K562 (cell line): ENCODE data around the gene PRDM1. TPM values are rescaled to one million over a fixed set of nuclear protein-coding genes. Genes with fewer than 3 reads are reported as not detected.

Experiments used
- ATAC-seq: fragments of 200-7000 bp; cut with Tn5 transposase; 3 replicates; pipeline ENCODE4 v1.9.1; 2020; ENCODE audit warnings: moderate library complexity
- BruUV-seq: library from RNA; stranded (reverse); fragments of 400-500 nt; replicated peaks from 2 replicates; lab custom pipeline; 2021; lab: Mats Ljungman, UMichigan
- CTCF ChIA-PET: fragments of 300-600 bp; formaldehyde crosslinking; extraction: SDS; loops from one replicate; lab custom pipeline; 2021; ENCODE audit warnings: low intra/inter-chr PET ratio; lab: Yijun Ruan, JAX
- POLR2A ChIA-PET: fragments of 300-600, 350-650 bp; sonication (Branson Sonifier 250); formaldehyde crosslinking; extraction: SDS; loops from one replicate; lab custom pipeline; 2021; ENCODE audit warnings: antibody characterized with exemption, inconsistent platforms; lab: Yijun Ruan, JAX
- DNase-seq, 4 experiments: peaks; one replicate each; pipeline versions ENCODE4 v3.0.0 to v3.0.0-alpha.2; 2011 to 2018; ENCODE audit warnings: low spot score in 3 of 4, mixed read lengths in 3 of 4; ENCODE audit errors: extremely low read depth in 1 of 4
- FAIRE-seq: peaks from 2 replicates; lab custom pipeline; 2011; peaks lifted over from hg19 to GRCh38; lab: Jason Lieb, UNC
- H2AFZ ChIP-seq: 2 replicates; pipeline ENCODE4 v1.6.0; 2011; ENCODE audit warnings: low read depth, low read length, control low read depth, inconsistent platforms
- H3K27ac ChIP-seq: fragments of 200-600 bp; 3 replicates; pipeline ENCODE4 v1.8.0; 2011; ENCODE audit warnings: low read depth, mild to moderate bottlenecking, control low read depth, inconsistent platforms, low read length, moderate library complexity, mixed read lengths; ENCODE audit errors: extremely low read depth
- H3K27me3 ChIP-seq, 2 experiments: fragments of 300-600 bp in 1 of 2; 2 replicates in 1 of 2; 3 replicates in 1 of 2; pipeline versions ENCODE4 v1.6.0 to v1.8.0; 2011; ENCODE audit warnings: inconsistent platforms in 2 of 2, low read length in 2 of 2, mild to moderate bottlenecking in 1 of 2, mixed read lengths in 1 of 2, moderate library complexity in 1 of 2; ENCODE audit not compliant: control insufficient read depth in 2 of 2, insufficient read depth in 2 of 2
- H3K36me3 ChIP-seq: fragments of 300-600 bp; 3 replicates; pipeline ENCODE4 v1.8.0; 2011; ENCODE audit warnings: mild to moderate bottlenecking, low read length, inconsistent platforms; ENCODE audit not compliant: control insufficient read depth, insufficient read depth
- H3K4me1 ChIP-seq, 2 experiments: fragments of 200-600 bp in 1 of 2; replicated peaks in 1 of 2; 2 replicates in 1 of 2; 3 replicates in 1 of 2; pipeline versions ENCODE4 v1.5.1 to v1.8.0; 2011; ENCODE audit warnings: inconsistent platforms in 2 of 2, low read length in 2 of 2, mild to moderate bottlenecking in 1 of 2, mixed read lengths in 1 of 2, moderate library complexity in 1 of 2; ENCODE audit not compliant: control insufficient read depth in 2 of 2, insufficient read depth in 2 of 2
- H3K4me2 ChIP-seq: 2 replicates; pipeline ENCODE4 v1.6.1; 2011; ENCODE audit warnings: low read length, control low read depth, inconsistent platforms, mixed read lengths; ENCODE audit not compliant: insufficient read depth
- H3K4me3 ChIP-seq: fragments of 200-600 bp; sonication (generic), shearing (Covaris generic); 2 replicates; pipeline ENCODE4 v1.5.1; 2016; ENCODE audit warnings: control low read depth, inconsistent platforms
- H3K79me2 ChIP-seq: fragments of 200-600 bp; 3 replicates; pipeline ENCODE4 v1.8.0; 2011; ENCODE audit warnings: low read length, inconsistent platforms; ENCODE audit not compliant: control insufficient read depth, insufficient read depth
- H3K9ac ChIP-seq, 2 experiments: 2 replicates each; pipeline versions ENCODE4 v1.6.0 to v1.6.1; 2011; ENCODE audit warnings: low read depth in 2 of 2, low read length in 2 of 2, control low read depth in 1 of 2, inconsistent platforms in 1 of 2, mild to moderate bottlenecking in 1 of 2, mixed read lengths in 1 of 2; ENCODE audit not compliant: insufficient read depth in 1 of 2
- H3K9me1 ChIP-seq: one replicate; pipeline ENCODE4 v1.6.0; 2011; ENCODE audit warnings: inconsistent platforms, mild to moderate bottlenecking, low read length, moderate library complexity; ENCODE audit not compliant: control insufficient read depth, insufficient read depth
- H3K9me3 ChIP-seq: replicated peaks from 2 replicates; pipeline ENCODE4 v1.5.1; 2011; ENCODE audit warnings: low read depth, low read length, inconsistent platforms; ENCODE audit not compliant: control insufficient read depth, insufficient read depth
- H4K20me1 ChIP-seq: replicated peaks from 2 replicates; pipeline ENCODE4 v1.6.1; 2011; ENCODE audit warnings: low read length, inconsistent platforms, mixed read lengths; ENCODE audit not compliant: control insufficient read depth, insufficient read depth
- DDX20 ChIP-seq: fragments of 450-650 bp; IDR thresholded peaks from 2 replicates; pipeline ENCODE4 v1.6.1; 2016; ENCODE audit warnings: missing genetic modification characterization, low read depth, mild to moderate bottlenecking, missing compliant biosample characterization, moderate library complexity
- FOXK2 ChIP-seq, 2 experiments: fragments of 450-650 bp; IDR thresholded peaks in 1 of 2; conservative IDR thresholded peaks in 1 of 2; 2 replicates each; pipeline ENCODE4 v1.6.1; 2016; ENCODE audit warnings: low read depth in 2 of 2, mild to moderate bottlenecking in 1 of 2
- MAFG ChIP-seq: fragments of 450-650 bp; conservative IDR thresholded peaks from 2 replicates; pipeline ENCODE4 v1.6.1; 2016; ENCODE audit warnings: missing genetic modification characterization, missing compliant biosample characterization
- RHOXF2B ChIP-seq: fragments of 250-450 bp; sonication (Bioruptor Pico); conservative IDR thresholded peaks from 2 replicates; pipeline ENCODE4 v1.5.1; 2021
- ZNF124 ChIP-seq: sonication (generic); formaldehyde crosslinking; IDR thresholded peaks from 2 replicates; pipeline ENCODE4 v1.8.1; 2022; ENCODE audit warnings: missing genetic modification reagents
- ZNF717 ChIP-seq: fragments of 250-450 bp; sonication (Bioruptor Pico); IDR thresholded peaks from 2 replicates; pipeline ENCODE4 v1.5.0; 2021
- WGBS: fragments of 100-300 bp; shearing (Covaris generic); methylation state at CpG from one replicate; pipeline ENCODE4 v1.1.6; 2016; ENCODE audit warnings: low coverage, mixed read lengths; ENCODE audit not compliant: insufficient coverage; ENCODE audit errors: missing lambda C conversion rate; 5-methylcytosine and 5-hydroxymethylcytosine counted together
- in situ Hi-C: fragments of 300-500 bp; cut with MboI; formaldehyde crosslinking; loops from 4 replicates; pipeline ENCODE4 v1.15.0; 2018; ENCODE audit warnings: inconsistent platforms, mixed read lengths
- intact Hi-C: fragments of 100-400 bp; cut with micrococcal nuclease; formaldehyde crosslinking; loops from 2 replicates; pipeline ENCODE4 v1.14.2; 2022
- polyA plus RNA-seq, 8 experiments: library from polyadenylated mRNA; depleted of rRNA in 4 of 8; stranded (reverse) in 5 of 8; unstranded in 3 of 8; fragments of >200 nt; fragmentation: Nextera tagmentation in 2 of 8; fragmentation: Illumina TruSeq in 1 of 8; extraction: Ambion mirVana in 2 of 8; extraction: Trizol in 1 of 8; gene quantifications; 2 replicates each; pipeline versions ENCODE4 v1.2.1 to v1.2.3, GENCODE V29; 2011 to 2014; ENCODE audit warnings: inconsistent platforms in 1 of 8, missing spikeins in 1 of 8
- total RNA-seq, 7 experiments: library from RNA; depleted of rRNA in 6 of 7; stranded (reverse); fragments of >200 nt in 6 of 7; fragmentation: Illumina TruSeq in 2 of 7; extraction: Trizol in 2 of 7; gene quantifications; 2 replicates each; pipeline versions ENCODE4 v1.2.1 to v1.2.3, GENCODE V29; 2011 to 2021; ENCODE audit warnings: low replicate concordance in 1 of 7
- TF ChIP-seq, protein P1 (sequence below): sonication (generic); formaldehyde crosslinking; IDR thresholded peaks from 2 replicates; pipeline ENCODE4 v1.8.0; 2023; ENCODE audit warnings: missing genetic modification reagents, mild to moderate bottlenecking, borderline replicate concordance

The PRDM1 gene
- total and polyA plus RNA-seq, 9 of the 15 experiments (the other 6 are each of a cell fraction or from before 2014, with no cell fraction given) = 0.09 to 0.89 (median 0.27) TPM

DNA sequence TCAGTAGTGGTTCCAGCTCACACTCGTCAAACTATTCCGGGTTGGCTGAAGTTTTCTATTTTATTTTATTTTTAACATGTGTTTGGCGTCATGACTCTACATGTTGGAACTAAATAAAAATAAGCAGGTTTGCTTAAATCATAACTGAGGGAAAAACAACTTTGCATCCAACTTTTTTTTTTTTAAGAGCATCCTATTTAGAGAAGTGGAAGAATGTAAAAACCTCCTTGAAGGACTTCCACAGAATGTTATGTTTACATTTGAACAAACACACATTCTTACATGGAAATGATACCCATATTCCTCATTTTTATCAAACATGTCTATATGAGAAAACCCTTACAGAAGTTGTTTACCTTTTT, 659 bp downstream of the PRDM1 start:
- no peak for FAIRE-seq
- Histone ChIP-seq H4K20me1 (no peaks in the 10 kb centered on the region), H3K27me3 (no peaks in the 10 kb centered on the region), H3K79me2 (no peaks in the 10 kb centered on the region)
- POLR2A ChIA-PET = interaction anchor here (0.5 to 2.2 kb wide), 6 partner anchors 8 to 329 kb away, joined by 3 to 10 read pairs (median 3); no protein-coding TSS in a partner anchor
- TF ChIP-seq MAFG (tag) (0 out of 2 replicates have a peak, but pooled peaks have one; percentile 15), ZNF717 (CRISPR knock-in tag) (no peak)
- TF ChIP-seq, all 486 proteins: peak for 1
- Histone ChIP-seq H3K27ac (no peak overlapping the region), H3K9me3 (no peaks in the 10 kb centered on the region), H2AFZ (no peak overlapping the region), H3K9me1 (no peaks in the 10 kb centered on the region), H3K4me2 (peak overlapping the region; percentile 79; the same call in 1 of the 2 replicates), H3K36me3 (no peaks in the 10 kb centered on the region), H3K4me1 (peaks cover 7 to 13% of the 10 kb centered on the region in 2 experiments; a peak in 4 of 5 replicates), H3K4me3 (no peak overlapping the region), H3K9ac (no peak overlapping the region)
- intact Hi-C loops = loop anchor here (5.0 kb wide), 1 partner anchor 654 kb away; no protein-coding TSS in a partner anchor
- in situ Hi-C loops = no loop called here
- no TSS peak for BruUV-seq
- 8% methylated on average over 3 of the region's 3 CpGs for WGBS
- CTCF ChIA-PET = no interaction called here
- ATAC-seq (no peak), DNase-seq (no peak)

- 80% methylated on average over 10 of the region's 13 CpGs for WGBS
- no peaks in the 10 kb centered on the region for H3K36me3 ChIP-seq
- ATAC-seq = no peak
- no peak overlapping the region; the same call in 1 of the 2 replicates for H2AFZ ChIP-seq
- no peak overlapping the region for H3K27ac ChIP-seq
- POLR2A ChIA-PET = interaction anchor here (0.5 to 2.2 kb wide), 6 partner anchors 9 to 330 kb away, joined by 3 to 10 read pairs (median 3); no protein-coding TSS in a partner anchor
- H3K4me2 ChIP-seq = no peak overlapping the region
- no peak for DNase-seq
- intact Hi-C loops = loop anchor here (5.0 kb wide), 1 partner anchor 655 kb away; no protein-coding TSS in a partner anchor
- FAIRE-seq = no peak
- H3K4me1 ChIP-seq = peaks cover 7 to 13% of the 10 kb centered on the region in 2 experiments; a peak in 4 of 5 replicates
- in situ Hi-C loops = no loop called here
- no peaks in the 10 kb centered on the region for H4K20me1 ChIP-seq
- H3K27me3 ChIP-seq = no peaks in the 10 kb centered on the region
- no TSS peak for BruUV-seq
- no peak overlapping the region for H3K4me3 ChIP-seq
- CTCF ChIA-PET = no interaction called here
- no peaks in the 10 kb centered on the region for H3K9me1 ChIP-seq
- H3K9me3 ChIP-seq = no peaks in the 10 kb centered on the region
- H3K9ac ChIP-seq = no peak overlapping the region
- H3K79me2 ChIP-seq = no peaks in the 10 kb centered on the region
- TF ChIP-seq DDX20 (tag) (no peak), RHOXF2B (CRISPR knock-in tag) (no peak), FOXK2 (conservative IDR thresholded peaks at IDR 0.05 in 1 of 2, IDR thresholded peaks at IDR 0.05 in 1 of 2; ENCODE audit: low read depth in 2 of 2) (no peak), ZNF124 (no peak)
- TF ChIP-seq, protein P1, sequence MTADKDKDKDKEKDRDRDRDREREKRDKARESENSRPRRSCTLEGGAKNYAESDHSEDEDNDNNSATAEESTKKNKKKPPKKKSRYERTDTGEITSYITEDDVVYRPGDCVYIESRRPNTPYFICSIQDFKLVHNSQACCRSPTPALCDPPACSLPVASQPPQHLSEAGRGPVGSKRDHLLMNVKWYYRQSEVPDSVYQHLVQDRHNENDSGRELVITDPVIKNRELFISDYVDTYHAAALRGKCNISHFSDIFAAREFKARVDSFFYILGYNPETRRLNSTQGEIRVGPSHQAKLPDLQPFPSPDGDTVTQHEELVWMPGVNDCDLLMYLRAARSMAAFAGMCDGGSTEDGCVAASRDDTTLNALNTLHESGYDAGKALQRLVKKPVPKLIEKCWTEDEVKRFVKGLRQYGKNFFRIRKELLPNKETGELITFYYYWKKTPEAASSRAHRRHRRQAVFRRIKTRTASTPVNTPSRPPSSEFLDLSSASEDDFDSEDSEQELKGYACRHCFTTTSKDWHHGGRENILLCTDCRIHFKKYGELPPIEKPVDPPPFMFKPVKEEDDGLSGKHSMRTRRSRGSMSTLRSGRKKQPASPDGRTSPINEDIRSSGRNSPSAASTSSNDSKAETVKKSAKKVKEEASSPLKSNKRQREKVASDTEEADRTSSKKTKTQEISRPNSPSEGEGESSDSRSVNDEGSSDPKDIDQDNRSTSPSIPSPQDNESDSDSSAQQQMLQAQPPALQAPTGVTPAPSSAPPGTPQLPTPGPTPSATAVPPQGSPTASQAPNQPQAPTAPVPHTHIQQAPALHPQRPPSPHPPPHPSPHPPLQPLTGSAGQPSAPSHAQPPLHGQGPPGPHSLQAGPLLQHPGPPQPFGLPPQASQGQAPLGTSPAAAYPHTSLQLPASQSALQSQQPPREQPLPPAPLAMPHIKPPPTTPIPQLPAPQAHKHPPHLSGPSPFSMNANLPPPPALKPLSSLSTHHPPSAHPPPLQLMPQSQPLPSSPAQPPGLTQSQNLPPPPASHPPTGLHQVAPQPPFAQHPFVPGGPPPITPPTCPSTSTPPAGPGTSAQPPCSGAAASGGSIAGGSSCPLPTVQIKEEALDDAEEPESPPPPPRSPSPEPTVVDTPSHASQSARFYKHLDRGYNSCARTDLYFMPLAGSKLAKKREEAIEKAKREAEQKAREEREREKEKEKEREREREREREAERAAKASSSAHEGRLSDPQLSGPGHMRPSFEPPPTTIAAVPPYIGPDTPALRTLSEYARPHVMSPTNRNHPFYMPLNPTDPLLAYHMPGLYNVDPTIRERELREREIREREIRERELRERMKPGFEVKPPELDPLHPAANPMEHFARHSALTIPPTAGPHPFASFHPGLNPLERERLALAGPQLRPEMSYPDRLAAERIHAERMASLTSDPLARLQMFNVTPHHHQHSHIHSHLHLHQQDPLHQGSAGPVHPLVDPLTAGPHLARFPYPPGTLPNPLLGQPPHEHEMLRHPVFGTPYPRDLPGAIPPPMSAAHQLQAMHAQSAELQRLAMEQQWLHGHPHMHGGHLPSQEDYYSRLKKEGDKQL (CRISPR knock-in tag) = no peak
Measured at GRCh38 chr6:106087548-106088325, 1.6 kb downstream of the PRDM1 start.
